ENCODE data around the gene SLC12A4. TPM values are rescaled to one million over a fixed set of nuclear protein-coding genes. Genes with fewer than 3 reads are reported as not detected.
A peak's percentile ranks its signal among the peaks of the same experiment; 100 is the strongest.

The SLC12A4 gene
- total and polyA plus RNA-seq, 2 of the 13 experiments (the other 11 are each of a cell fraction or from before 2014, with no cell fraction given), result 65.1 to 84.3 TPM

GRCh38 chr16:67993207-67994039 lies 25.0 kb upstream of the SLC12A4 start (continued):
- TF ChIP-seq ZNF512B (CRISPR knock-in tag; IDR thresholded peaks at IDR 0.05; ENCODE audit: borderline replicate concordance) (peak; percentile 44; the same call in 1 of the 2 replicates), RBM22 (optimal IDR thresholded peaks at IDR 0.05; ENCODE audit: low read length) (no peak), ZNF670 (CRISPR knock-in tag; IDR thresholded peaks at IDR 0.05; ENCODE audit: borderline replicate concordance) (no peak), ZNF83 (CRISPR knock-in tag; IDR thresholded peaks at IDR 0.05; ENCODE audit: borderline replicate concordance) (no peak; the same call in 1 of the 2 replicates), MEIS1 (CRISPR knock-in tag; IDR thresholded peaks at IDR 0.05; ENCODE audit: borderline replicate concordance) (peak; percentile 69; the same call in 1 of the 2 replicates), ZNF567 (CRISPR knock-in tag; IDR thresholded peaks at IDR 0.05; ENCODE audit: borderline replicate concordance) (no peak; the same call in 1 of the 2 replicates), ZNF672 (CRISPR knock-in tag; IDR thresholded peaks at IDR 0.05) (0 out of 2 replicates have a peak, but pooled peaks have one; percentile 15), DZIP1 (CRISPR knock-in tag; IDR thresholded peaks at IDR 0.05) (no peak), MXD1 (CRISPR knock-in tag; IDR thresholded peaks at IDR 0.05) (peak; percentile 46), USF2 (IDR thresholded peaks at IDR 0.05; ENCODE audit: low read depth, low read length) (no peak), USF2 (CRISPR knock-in tag; IDR thresholded peaks at IDR 0.05; ENCODE audit: borderline replicate concordance) (peak; percentile 30; the same call in 1 of the 2 replicates), MAZ (IDR thresholded peaks at IDR 0.05; ENCODE audit: borderline replicate concordance, low read depth, low read length) (peak; percentile 60; the same call in 1 of the 2 replicates), MAZ (CRISPR knock-in tag; IDR thresholded peaks at IDR 0.05; ENCODE audit: low read depth) (peak; percentile 89), TCF7 (IDR thresholded peaks at IDR 0.05; ENCODE audit: low read depth) (no peak), FOSL2 (CRISPR knock-in tag; IDR thresholded peaks at IDR 0.05) (peak; percentile 39; the same call in 1 of the 2 replicates), SAP130 (CRISPR knock-in tag; IDR thresholded peaks at IDR 0.05; ENCODE audit: low read depth) (peak; percentile 79), ZKSCAN1 (IDR thresholded peaks at IDR 0.05; ENCODE audit: low read length) (no peak), SUZ12 (IDR thresholded peaks at IDR 0.05; ENCODE audit: low read depth, low read length) (no peak), CEBPB (IDR thresholded peaks at IDR 0.05; ENCODE audit: borderline replicate concordance, low read depth, low read length) (no peak), SOX5 (CRISPR knock-in tag; IDR thresholded peaks at IDR 0.05; ENCODE audit: borderline replicate concordance) (peak; percentile 33; the same call in 1 of the 2 replicates)
